Measurements from ENCODE around the gene ASCC3. TPM values are rescaled to one million over a fixed set of nuclear protein-coding genes. Genes with fewer than 3 reads are reported as not detected.

Gene ASCC3
- polyA plus RNA-seq, 1 donor from 2014 or later = 30.3 TPM

DNA sequence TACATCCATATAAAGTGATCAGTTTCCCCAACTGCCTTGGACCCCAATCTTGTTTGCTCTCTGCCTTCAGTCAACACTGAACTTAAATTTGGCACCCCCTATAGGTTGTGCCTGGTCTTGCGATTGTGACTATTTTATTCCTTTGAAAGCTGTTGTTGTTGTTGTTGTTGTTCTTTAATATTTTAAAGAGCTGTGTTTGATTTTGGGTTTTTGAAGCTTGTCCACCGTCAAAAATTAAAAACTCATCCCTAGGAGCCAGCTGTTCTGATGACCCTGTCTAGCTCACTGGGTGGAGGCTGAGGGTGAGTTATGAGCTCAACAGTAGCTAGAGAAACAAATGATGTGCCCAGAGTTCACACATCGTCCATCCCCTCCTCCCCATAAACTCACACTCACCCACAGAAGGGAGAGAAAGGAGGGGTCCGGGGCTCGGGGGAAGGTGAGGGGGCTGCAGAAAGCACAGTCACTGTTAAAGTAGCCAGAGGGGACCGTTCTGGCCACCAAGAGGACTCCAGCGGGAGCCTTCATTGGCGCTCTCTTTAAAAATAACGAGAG, 420.4 kb downstream of the ASCC3 start:
- peaks cover 67% of the 10 kb centered on the region for H3K27me3 Mint-ChIP-seq
- peak overlapping the region in 2 of 3 donors; percentile 26 to 46 for H3K27ac Mint-ChIP-seq
- peak overlapping the region in 1 of 4 donors; percentile 28 for H3K4me3 Mint-ChIP-seq
- peaks cover 0 to 23% (median 15%) of the 10 kb centered on the region in 3 donors for H3K9me3 Mint-ChIP-seq
- H3K4me1 Mint-ChIP-seq = peaks cover 5 to 18% (median 5%) of the 10 kb centered on the region in 3 donors
- peaks cover 2% of the 10 kb centered on the region for H3K36me3 Mint-ChIP-seq

DNA sequence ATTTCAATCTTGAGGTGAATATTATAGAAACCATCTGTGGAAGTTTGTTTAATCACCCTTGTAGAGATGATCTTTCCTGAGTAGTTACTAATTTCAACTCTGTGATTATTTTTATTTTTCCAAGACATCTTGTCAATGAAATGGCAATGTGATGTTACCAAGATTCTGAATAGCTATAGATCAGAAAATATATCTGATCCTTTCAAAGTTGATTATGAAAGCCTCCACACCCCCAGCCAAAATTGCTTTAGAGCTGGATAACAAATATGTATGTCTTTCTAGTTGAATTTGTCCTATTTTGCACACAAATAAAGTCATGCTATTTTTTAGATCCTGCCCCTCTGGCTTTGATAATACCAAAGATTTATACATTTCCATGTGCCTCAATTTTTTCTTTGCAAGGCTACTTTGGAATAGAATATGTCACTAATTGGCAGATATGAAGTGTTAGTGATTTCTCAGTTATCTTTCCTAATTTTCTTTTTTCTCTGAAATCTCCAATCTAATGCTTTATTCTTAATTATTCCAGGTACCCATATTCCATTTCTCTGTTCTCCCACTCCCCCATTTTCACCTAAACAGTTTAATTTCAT, 421.4 kb downstream of the ASCC3 start:
- H3K27ac Mint-ChIP-seq = peak overlapping the region in 2 of 3 donors; percentile 78 to 80
- H3K9me3 Mint-ChIP-seq = peaks cover 0 to 24% (median 22%) of the 10 kb centered on the region in 3 donors
- peak overlapping the region in 1 of 4 donors; percentile 74 for H3K4me3 Mint-ChIP-seq

DNA sequence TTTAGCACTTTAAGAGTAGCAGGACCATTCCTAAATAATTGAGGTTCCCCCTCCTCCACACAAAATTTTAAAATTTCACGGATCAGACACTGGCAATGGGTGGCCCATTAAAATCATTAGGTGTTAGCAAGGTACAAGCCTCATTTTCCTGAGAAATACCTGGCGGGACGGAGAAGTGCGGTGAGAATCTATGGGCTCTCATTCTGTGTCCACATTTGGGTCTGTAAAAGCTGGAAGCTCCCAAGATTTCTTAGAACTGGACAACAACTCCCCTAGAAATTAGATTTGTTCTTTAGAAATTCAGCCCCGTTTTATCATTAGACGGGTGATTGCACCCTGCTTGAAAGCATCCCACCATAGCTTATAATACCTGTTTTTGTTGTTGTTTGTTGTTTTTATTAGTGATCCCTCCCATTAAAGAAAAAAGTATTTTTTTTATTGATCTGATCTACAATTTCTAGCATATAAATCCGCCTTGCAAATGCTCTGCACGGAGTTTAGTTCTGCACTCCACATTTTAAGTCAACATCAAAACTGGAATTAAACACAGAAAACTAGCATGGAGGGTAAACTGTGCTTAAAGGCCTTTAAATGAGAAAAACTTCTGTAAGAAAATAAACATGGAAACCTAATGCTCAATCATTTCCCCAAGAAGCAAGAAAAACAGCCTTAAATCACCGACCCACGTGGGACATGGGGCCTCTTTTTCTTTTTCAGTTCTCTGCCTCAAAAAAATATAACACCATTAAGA, 422.1 kb downstream of the ASCC3 start:
- Mint-ChIP-seq H3K4me1 (peaks cover 3 to 18% (median 5%) of the 10 kb centered on the region in 3 donors), H3K27ac (peak overlapping the region; percentile 7 to 80 (median 78)), H3K4me3 (peak overlapping the region in 1 of 4 donors; percentile 74), H3K36me3 (peaks cover 4% of the 10 kb centered on the region), H3K9me3 (peaks cover 0 to 27% (median 24%) of the 10 kb centered on the region in 3 donors), H3K27me3 (peaks cover 72% of the 10 kb centered on the region)

More for the DNA sequence above, 421.4 kb downstream of the ASCC3 start:
- Mint-ChIP-seq H3K4me1 (peaks cover 3 to 16% (median 5%) of the 10 kb centered on the region in 3 donors), H3K36me3 (peaks cover 4% of the 10 kb centered on the region), H3K27me3 (peaks cover 69% of the 10 kb centered on the region)
